GM18870 (cell line): Measurements from ENCODE around the gene DENND1C.
"Not testable (repeated sequence)": the region's sequence is repeated elsewhere in the genome, so short reads cannot be mapped to it uniquely, and the experiment has no call there.

Source experiments
- ATAC-seq: cut with Tn5 transposase; IDR thresholded peaks from one replicate; pipeline ENCODE4 v1.9.1; 2021; ENCODE audit warnings: moderate library complexity; ENCODE audit not compliant: unreplicated experiment

Gene DENND1C

GRCh38 chr19:6509118-6509971, 27.8 kb upstream of the DENND1C start:
- ATAC-seq: no peak

- not testable (repeated sequence) for ATAC-seq
Measured at GRCh38 chr19:6508028-6508771, 26.6 kb upstream of the DENND1C start.

- ATAC-seq: no peak
Measured at GRCh38 chr19:6503407-6504201, 22.0 kb upstream of the DENND1C start.

DNA sequence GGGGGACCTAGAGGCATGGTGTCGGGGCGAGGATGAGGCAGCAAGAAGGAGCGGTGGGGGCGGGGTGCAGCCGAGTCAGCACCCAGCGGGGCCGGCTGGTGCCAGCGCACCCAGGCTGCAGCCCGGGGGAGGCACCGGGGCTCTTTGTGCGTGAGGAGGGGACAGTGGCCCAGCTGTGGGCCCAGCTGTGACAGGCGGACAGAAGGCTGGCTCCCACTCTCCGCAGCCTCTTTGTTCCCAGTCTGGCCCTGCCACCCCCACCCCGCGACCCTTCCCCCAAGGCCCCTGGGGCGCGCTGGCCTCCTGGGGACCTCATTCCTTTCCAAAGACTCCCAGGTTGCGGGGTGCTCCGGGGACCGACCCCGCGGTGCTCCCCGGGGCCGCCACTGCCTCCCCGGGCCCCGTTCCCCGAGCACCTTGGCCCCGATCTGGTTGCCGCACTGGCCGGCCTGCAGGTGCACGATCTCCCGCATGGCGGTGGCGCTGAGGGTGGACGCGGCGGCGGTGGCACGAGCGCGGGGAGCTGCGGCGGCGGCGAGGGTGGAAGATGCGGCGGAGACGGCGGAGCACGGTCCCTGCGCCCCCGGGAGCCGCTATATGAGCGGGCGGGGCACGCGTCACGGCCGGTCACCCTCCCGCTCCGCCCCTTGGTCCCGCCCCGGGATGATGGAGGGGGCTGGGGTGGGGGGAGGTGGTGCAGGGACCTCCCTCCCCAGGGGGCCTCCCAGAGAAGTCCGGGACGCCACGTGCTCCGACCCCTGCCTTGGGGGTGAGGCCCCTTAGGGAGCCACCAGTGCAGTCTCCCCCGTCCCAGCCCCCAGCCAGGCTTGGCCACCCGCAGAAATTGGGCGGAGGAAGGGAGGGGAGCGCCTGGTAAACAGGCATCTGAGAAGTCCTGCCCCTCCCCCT, 20.4 kb upstream of the DENND1C start, which contains the start of gene TUBB4A:
Gene TUBB4A (minus strand): TSS at position 570 of the 909 bp plus-strand sequence. CDS start 97 bp downstream, at position 473.
- no peak for ATAC-seq

GRCh38 chr19:6500837-6501739, 19.5 kb upstream of the DENND1C start:
- ATAC-seq: no peak

GRCh38 chr19:6499052-6499790, 17.6 kb upstream of the DENND1C start:
- ATAC-seq: no peak

DNA sequence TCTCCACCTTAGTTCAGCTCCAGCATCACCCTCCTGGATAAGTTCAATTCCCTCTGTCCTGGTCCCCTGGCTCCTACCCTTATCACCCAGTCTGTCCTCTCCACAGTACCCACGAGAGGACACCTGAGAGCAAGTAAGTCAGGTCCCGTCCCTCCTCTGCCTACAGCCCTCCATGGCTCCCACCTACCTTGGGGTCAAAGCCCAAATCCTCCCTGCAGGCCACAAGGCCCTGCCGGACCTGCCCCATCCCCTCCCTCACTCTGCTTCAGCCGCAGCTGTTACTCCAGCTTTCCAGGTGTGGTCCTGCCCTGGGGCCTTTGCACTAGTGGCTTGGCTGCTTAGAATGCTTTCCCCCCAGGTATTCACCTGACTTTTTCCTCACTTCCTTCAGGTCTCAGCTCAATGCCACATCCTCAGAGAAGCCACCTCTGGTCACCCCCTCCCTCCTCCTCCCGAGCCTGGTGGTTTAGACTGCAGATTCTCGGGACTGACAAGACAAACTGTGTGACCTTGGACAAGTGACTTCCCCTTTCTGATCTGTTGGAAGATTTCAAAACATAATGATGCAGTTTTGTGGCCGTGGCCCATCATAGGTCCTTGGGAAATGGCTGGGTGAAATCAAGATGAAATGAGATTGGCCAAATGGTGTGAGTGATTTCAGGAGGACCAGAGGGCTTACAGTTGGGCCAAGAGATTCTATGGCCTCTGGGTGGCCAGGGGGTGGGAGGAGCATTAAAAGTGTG, 16.9 kb upstream of the DENND1C start:
- no peak for ATAC-seq

GRCh38 chr19:6495947-6496346, 14.4 kb upstream of the DENND1C start:
- no peak for ATAC-seq

- ATAC-seq: no peak
Measured at GRCh38 chr19:6494438-6495036, 12.9 kb upstream of the DENND1C start.

GRCh38 chr19:6491802-6492592, 10.4 kb upstream of the DENND1C start:
- no peak for ATAC-seq

- no peak for ATAC-seq
Measured at GRCh38 chr19:6490134-6490533, 8.5 kb upstream of the DENND1C start.

DNA sequence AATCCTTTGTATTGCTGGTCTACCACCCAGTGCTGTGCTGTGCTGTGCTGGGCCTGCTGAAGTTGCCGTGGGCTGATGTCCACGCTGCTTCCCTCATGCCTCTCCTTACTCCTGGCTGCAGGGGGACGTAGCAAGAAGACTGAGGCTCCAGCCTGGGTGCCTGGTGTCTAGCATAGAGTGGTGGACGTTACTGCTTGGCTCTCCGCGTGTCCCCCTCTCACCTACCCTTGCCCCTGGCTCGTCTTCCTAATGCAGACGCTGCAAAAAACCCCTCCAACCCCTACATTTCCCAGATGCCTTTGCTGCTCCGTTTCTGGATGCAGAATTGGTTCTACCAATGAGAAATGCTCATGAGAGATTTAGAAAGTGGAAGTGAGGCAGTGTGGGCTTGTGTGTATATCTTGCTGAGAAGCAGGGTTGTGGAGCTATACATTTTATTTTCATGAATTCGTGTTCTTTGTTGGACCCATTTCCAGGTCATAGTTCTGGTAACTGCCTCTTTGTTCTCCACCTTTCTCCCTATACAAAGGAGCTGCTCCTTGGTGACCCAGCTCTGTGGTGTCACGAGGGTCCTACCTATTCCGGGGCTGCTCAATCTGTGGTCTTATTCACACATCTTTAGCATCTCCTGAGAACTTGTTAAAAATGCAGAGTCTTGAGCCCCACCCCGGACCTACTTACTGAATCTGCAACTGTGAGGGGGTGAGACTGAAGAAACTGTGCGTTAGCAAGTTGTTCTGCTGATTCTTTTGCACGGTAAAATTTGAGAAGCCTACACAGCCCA, 7.9 kb upstream of the DENND1C start:
- ATAC-seq: no peak

DNA sequence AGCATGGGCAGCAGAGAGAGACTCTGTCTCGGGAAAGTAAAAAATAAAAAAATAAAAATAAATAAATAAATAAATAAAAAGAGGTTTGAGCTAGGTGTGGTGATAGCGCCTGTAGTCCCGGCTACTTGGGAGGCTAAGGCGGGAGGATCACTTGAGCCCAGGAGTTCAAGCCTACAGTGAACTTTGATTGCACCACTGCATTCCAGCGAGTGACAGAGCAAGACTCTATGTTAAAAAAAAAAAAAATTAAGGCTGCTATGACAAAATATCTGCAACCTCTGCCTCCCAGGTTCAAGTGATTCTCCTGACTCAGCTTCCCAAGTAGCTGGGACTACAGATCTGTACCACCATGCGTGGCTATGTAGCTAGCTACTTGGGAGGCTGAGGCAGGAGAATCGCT, 3.2 kb upstream of the DENND1C start:
- no peak for ATAC-seq

- no peak for ATAC-seq
Measured at GRCh38 chr19:6484230-6484629, 2.6 kb upstream of the DENND1C start.

GRCh38 chr19:6483235-6483634, 1.6 kb upstream of the DENND1C start:
- ATAC-seq: no peak

GRCh38 chr19:6482343-6482686, 728 bp upstream of the DENND1C start:
- ATAC-seq: no peak
